G401.6 (cell line): ENCODE measurements around the gene MARS1.
A peak's percentile ranks its signal among the peaks of the same experiment; 100 is the strongest.

ENCODE experiments used
- FAIRE-seq: peaks from 2 replicates; lab custom pipeline; 2012; peaks lifted over from hg19 to GRCh38; lab: Jason Lieb, UNC

The MARS1 gene

DNA sequence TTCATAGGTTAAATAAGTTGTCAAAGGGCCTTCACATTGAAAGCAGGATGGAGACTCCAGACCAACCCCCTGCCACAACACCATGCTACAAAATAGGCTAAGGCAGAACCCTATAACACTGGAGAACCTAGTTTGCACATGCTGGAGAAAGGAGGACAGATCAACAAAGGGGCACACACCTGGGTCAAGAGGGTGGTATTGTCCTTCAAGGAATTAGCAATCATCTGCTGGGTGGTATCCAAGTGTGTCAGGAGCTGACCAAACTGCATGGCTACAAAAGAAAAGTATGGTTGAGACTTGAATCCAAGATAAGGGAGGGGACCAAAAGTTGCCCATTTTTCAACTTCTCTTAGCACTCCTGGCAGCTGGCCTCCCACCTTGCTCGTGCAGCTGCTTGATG is 44.0 kb downstream of the MARS1 start:
- no peak for FAIRE-seq

DNA sequence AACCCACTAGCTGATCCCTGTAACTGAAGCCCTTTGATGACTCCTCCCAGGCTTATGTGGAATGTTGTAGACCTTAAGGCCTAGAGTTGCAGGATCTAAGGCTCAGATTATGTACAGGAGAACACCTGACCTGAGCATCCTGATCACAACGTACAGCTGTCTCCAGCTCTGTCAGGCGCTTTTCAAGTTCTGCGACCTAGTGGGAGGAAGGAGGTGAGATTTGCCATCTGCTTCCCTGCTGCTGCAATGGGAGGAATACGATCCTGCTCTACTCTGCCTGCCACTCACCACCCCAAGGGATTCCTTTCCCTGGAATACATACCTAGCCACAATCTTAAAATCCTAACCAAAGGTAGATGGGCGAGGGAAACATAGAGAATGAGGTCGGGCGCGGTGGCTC is 45.2 kb downstream of the MARS1 start:
- FAIRE-seq, result no peak

DNA sequence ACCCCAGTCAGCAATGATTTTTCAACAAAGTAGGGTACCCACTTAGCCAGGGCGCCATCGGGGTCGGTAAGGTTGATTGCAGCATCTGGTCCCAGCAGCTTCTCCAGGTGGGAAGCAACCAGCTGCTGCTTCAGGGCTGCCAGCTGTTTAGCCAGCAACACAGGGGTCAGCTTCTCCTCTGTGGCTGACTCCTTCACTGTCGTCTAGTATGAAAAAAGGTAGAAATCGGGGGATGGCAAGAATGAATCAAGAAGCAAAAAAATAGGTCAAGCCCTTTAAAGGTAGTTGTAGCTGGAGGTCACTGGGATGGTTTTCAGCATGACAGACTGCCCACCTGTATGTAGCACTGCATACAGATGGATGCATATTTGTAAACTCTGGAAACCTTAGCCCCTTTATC is 46.4 kb downstream of the MARS1 start:
- no peak for FAIRE-seq

DNA sequence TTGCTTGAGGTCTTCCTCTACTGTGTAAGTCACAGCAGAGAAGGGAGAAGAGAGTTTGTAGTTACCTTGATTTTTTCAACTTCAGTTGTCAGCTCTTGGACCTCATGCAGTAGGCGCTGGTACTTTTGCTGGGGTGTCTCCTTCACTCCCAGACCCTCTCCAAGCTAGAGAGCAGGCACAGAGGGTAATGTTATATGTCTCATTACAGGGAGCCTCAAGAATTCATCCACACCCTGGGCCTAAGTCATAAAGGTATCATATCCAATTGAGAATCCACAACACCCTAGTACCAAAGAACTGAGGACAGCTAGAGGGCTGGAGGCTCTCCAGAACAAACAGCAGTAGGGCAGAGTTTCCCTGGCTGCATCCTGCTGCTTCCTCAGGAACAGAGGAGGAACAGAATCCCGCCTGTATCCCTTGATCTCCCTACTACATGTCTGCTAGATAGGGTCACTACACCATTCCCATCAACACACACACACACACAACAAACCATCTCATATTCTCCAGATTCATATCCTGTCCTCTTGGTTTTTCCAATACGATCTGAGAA is 47.2 kb downstream of the MARS1 start:
- no peak for FAIRE-seq

DNA sequence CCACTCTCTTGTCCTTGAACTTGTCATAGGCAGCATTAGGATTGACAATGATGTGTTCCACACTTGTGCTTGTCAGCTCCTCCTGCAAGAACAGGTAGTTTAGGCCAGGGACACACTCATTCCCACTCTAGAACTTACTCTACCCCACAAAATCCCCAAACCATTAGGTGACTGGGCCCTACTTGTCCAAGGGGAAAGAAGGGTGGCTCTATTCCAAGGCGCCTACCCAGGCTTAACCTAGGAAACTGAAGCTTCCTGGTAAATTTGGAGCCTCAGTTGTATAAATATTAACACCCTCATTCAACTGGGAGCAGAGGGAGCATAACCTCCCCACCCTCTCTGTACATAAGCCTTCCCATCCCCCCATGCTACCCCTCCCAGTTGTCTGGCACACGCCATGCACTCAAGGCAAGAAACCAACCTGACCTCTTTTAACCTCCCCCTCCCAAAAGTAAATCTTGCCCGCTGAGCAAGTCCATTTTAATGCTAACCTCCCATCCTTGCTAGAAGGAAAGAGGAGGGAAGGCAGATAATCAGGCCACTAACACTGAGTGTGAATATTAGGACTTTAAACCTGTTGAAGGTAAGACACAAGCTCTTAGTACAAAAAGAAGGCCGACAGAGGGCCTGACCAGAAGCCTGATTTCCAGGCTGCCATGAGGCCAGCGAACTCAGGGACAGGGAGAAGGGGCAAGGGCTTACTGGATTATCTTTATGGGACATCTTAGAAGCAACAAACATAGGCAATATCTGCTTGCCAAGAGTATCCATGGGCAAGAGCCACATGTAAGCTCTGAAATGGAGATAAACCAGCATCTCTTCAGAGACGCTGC is 48.1 kb downstream of the MARS1 start:
- FAIRE-seq, result no peak

DNA sequence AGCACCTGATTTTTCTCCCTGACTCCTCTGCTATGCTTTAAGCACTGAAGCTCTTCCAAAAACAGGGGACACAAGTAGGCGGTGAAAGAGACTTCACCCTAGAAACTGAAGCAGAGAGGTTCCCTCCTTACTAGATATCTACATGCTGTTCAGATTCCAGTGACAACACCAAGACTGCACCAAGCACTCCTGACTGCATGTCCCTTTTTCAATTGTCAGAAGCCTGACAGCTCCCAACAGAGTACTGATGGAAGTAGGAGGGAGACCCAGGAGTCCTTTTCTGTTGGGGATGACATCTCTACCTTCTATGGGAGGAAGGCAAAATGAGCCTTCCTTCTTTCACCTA is 48.7 kb downstream of the MARS1 start:
- FAIRE-seq, result no peak

GRCh38 chr12:57539134-57539768 is 51.4 kb downstream of the MARS1 start:
- FAIRE-seq, result no peak

DNA sequence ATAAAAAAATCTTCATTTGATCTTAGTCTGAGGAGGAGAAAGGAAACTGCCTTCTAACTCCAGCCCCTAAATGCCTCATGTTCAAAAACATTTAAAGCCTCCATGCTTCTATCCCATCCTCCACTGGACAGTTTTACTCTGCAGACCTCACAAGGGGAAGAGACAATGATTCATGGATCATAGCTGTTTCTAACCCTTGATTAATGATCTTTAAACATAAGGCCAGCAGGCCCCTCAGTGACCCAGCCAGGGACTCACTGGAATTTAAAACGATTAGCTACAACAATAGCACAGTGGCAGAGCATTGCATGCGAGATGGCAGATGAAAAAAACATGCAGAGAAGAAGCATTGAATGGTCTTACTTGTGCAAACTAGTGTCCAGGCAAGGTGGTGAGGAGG is 53.1 kb downstream of the MARS1 start:
- FAIRE-seq, result no peak

GRCh38 chr12:57541717-57542116 is 53.8 kb downstream of the MARS1 start:
- no peak for FAIRE-seq

GRCh38 chr12:57543581-57543980 is 55.7 kb downstream of the MARS1 start:
- FAIRE-seq, result no peak

DNA sequence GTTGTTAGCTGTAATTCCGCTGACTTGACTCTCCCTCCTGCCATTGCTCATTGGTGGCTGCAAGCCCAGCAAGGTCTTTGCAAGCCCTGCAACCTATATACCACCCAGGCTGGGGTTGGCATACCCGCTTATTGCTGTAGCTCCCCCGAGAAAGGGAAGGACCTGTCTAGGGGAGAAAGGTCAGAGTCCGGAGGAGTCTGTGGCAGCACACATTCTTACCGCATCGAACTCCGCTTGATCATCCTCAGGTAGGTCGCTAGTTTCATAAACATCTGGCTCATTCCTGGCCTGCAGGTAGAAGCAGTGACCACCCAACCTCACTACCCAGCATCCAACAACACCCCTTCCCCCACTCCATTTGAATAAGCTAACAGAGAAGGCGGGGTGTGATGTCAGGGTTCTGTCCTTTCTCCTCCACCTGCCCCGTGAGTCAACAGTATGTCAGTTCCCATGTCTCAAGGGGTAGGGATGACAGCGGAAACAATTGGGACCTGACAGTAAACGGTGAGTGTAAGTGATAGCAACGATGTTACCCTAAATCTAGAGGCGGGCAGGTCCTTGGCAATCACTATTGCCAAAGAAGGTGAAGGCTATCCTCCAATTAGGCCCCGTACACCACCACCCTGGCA is 58.1 kb downstream of the MARS1 start:
- FAIRE-seq, result no peak

DNA sequence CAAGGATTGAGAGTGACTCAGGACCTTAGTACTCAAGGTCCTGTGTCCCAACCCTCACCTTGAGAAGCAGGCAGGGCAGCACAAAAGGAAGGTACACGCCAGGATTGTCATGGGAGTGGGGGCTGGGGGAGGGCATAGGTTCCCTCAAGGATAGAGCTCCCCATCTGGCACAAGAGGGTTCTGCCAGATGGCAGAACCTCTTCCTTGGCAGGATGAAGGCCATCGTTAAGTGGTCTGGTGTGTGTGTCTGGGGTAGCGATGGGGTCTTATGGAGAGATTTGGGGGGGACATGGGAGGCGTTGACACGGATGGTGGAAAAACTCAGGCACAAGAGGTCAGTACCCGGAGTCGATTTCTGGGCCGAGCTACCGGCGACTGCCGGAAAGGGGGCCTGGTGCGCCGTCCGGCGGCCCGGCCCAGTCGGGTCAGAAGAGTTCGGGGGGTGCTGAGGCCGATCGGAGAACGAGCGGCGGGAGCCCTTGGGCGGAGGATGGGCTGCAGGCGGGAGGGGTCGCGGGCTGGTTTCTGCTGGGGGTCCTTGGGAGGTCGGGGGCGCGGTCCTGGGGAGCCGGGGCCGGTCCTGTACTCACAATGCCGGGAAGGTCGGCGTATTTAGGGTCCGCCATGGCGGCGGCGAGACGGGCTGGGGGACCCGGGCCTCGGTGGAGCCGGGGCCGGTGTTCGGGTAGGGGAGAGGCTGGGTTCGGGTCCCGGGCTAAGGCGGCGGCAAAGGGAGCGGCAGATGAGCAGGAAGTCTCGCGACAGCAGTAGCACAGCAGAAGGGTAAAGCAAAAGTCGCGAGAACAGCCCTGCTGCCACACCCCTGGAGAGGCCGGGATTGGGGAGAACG is 58.8 kb downstream of the MARS1 start, which contains the start of gene DCTN2:
TSS of gene DCTN2 (minus strand) at position 755 of the 850 bp plus-strand sequence. CDS start at position 626, 129 bp downstream.
- FAIRE-seq, result no peak

DNA sequence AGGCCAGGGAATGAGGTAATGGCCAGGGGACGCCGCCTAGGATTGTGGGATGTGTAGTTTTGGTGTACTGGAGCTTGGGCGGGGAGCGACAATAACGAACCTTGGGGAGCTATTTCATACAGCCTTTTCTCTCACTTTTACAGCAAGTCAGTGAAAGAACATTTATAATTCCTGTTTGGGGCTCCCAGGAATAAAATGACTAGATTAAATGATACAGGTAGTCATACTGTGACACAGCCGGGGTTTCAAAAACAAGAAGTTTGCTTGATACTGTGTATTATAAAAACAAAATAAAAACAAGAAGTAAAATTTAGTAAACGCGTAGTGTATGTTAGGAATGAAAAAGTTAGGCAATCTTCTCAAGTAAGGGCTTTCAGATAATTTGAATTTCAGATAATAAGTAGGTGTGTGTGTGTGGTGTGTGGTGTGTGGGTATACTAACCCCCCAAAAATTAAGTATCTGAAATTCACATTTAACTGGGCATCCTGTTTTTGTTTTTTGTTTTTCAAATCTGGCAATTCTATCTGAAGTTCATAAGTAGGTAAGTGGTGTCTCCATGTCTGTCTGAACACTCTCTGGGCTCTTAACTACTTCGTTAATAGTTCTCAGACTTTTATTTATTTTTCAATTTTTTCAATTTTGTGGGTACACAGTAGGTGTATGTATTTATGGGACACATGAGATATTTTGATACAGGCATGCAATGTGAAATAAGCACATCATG is 59.6 kb downstream of the MARS1 start:
- FAIRE-seq, result peak; percentile 96

- FAIRE-seq, result no peak
These were observed 60.1 kb downstream of the MARS1 start for GRCh38 chr12:57548013-57548315.

DNA sequence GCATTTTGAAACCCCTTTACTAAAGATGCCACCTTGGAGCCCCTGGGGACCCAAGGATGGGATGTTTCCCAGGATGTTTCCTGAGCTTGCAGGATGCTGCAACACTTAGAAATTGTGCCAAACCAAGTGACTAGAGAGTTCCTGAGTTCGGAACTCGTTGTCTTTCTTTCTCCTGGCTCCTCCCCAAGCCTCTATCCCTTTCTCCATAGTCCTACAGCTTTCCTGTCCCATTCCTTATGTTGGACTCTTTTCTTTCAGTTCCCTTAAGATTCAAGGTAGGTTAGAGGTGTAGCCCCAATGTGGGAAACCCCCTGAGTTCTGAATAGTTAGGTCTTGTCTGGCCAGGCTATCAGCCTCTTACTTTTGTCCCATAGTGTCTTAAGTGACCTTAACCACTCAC is 60.6 kb downstream of the MARS1 start:
- no peak for FAIRE-seq

GRCh38 chr12:57549203-57549908 is 61.5 kb downstream of the MARS1 start:
- no peak for FAIRE-seq

GRCh38 chr12:57549909-57550640 is 62.2 kb downstream of the MARS1 start, which contains the start of gene KIF5A:
KIF5A (plus strand) TSS chr12:57550044; CDS start chr12:57550272, 228 bp downstream.
- FAIRE-seq, result no peak

- FAIRE-seq, result no peak
These were observed 63.0 kb downstream of the MARS1 start for GRCh38 chr12:57550641-57551549.

DNA sequence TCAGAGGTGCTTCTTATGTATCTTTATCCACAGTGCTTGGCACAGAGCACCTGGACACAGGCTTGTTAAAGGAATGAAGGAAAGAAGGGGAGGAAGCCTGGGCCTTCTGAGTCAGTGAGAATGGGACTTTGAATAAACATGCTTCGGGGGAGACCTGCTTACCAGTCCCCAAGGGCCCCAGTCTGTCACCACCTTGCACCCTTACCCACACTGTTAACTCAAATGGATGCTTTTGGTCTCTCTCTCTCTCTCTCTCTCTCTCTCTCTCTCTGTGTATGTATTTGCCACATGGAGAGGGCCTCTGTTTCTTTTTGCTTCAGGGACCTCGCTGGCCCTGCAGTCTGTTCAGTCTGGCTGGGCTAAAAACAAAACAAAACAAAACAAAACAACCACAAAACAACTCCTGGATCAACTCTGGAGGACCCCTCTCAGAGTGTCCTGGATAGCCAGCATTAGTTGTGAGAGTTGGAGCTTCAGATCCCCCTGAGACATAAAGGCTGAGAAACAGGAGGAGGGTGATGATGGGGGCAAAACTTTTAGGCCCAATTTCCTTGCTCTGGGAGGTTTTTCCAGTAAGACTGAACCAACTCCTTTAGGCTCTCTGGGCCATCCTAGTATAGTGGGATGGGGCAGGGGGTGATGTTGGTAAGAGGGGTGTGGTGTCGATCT is 63.9 kb downstream of the MARS1 start:
- no peak for FAIRE-seq
